GM21717 (cell line): ENCODE results near the gene APLF.

Experiments used
- ATAC-seq: cut with Tn5 transposase; IDR thresholded peaks from one replicate; pipeline ENCODE4 v1.9.1; 2021; ENCODE audit warnings: mild to moderate bottlenecking, moderate library complexity; ENCODE audit not compliant: unreplicated experiment

Gene APLF, protein sequence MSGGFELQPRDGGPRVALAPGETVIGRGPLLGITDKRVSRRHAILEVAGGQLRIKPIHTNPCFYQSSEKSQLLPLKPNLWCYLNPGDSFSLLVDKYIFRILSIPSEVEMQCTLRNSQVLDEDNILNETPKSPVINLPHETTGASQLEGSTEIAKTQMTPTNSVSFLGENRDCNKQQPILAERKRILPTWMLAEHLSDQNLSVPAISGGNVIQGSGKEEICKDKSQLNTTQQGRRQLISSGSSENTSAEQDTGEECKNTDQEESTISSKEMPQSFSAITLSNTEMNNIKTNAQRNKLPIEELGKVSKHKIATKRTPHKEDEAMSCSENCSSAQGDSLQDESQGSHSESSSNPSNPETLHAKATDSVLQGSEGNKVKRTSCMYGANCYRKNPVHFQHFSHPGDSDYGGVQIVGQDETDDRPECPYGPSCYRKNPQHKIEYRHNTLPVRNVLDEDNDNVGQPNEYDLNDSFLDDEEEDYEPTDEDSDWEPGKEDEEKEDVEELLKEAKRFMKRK

GRCh38 chr2:68467077-68467960, at the start of gene APLF, which contains the start of gene FBXO48:
APLF (plus strand) TSS chr2:68467585; CDS start chr2:68467732, 147 bp downstream.
FBXO48 (minus strand) TSS chr2:68467294; CDS start chr2:68465145, 2,149 bp downstream.
- peak; percentile 93 for ATAC-seq

DNA sequence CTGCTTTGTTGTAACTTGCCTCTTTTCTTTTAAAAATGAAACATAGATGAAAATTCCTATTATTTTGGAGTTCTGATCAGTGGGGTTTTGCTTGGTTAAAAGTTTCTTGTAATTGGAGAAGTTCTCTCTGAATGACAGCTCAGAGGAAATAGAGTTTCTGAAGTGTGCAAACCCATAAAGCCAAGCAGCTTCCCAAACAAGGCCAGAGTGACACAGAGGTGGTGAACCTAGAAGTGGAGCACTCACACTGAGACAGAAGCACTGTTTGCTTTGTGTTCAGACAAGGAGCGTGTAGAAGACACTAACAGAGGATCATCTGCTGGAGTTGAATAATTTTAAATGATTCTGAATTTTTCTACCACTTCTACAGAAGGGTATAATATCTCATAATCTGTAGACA, 49.5 kb upstream of the APLF start:
- no peak for ATAC-seq

GRCh38 chr2:68418419-68418818, 49.0 kb upstream of the APLF start:
- ATAC-seq = no peak

DNA sequence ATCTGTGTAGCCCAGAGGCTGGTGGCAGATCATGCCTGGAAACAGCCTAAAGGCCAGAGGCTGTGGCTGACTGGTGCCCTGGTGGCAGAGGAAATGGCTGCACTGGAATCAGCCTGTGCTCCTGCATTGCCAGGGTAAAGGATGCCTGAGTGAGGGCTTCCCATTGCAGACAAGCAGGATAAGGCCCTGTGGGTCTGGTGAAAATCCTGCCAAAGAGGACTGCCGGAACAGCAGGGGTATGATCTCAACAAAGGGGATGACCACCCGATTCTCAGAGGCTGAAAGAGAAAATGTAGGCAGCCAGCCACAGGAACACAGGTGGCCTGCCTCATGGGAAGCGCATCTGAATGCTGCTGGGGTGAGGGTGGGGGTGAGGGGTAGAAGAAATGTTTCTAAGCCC, 48.5 kb upstream of the APLF start:
- ATAC-seq = peak; percentile 42

DNA sequence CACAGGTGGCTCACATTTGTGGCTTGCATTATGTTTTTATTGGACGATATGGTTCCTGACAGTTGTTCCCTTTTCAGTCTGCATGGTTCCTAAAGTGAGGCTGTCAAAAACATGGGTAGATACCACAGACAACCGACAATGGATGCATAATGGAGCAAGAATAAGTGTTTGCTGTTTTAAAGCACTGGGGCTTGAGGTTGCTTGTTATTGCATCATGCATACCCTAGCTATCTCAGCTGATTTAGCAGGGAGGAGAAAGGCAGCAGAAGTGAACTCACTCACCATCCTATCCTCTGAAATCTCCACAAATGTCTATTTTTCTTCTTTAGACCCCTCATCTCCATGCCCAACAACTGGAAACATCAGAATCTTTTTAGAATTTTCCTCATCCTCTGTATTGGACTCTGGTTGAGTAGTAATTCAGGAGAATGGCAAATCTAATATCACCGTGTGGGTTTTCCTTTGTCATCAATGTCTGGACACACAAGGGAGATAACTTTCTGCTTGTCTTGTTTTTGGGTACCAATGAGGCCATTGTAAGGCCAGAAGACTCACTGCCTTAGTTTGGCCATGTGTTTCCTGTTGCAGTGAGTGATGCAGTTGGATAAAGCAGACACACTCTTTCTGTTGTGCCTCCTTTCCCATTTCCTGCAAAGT, 47.0 kb upstream of the APLF start:
- no peak for ATAC-seq

DNA sequence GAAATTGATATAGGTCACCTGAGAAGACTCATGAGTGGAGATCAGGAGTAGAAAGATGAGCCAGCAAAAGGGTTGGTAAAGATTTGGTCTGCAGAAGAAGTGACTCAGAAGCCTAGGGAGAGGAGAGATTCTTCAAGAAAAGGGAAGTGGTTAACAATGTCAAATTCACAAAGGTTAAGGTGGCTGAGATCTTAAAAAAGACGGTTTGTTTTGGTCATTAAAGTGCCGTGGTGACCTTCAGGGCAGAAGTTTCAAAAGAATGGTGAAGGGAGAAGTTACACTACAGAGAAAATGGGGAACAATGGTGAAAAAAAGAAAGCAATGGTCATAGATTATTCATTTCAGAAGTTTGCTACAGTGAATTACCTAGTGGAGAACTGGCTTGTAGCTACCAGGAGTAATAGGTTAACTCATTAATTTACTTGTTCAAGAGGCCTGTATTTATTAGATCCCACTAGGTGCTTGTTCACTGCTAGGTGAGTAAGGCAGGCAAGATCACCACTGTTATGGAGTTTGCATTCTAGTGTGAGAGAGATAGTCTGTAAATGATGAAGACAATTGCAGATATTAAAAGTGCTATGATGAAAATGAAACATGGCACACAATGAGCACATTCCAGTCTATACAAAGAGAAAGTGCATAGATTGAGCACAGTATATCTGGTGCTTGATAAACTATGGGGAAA, 43.3 kb upstream of the APLF start:
- ATAC-seq = peak; percentile 78

DNA sequence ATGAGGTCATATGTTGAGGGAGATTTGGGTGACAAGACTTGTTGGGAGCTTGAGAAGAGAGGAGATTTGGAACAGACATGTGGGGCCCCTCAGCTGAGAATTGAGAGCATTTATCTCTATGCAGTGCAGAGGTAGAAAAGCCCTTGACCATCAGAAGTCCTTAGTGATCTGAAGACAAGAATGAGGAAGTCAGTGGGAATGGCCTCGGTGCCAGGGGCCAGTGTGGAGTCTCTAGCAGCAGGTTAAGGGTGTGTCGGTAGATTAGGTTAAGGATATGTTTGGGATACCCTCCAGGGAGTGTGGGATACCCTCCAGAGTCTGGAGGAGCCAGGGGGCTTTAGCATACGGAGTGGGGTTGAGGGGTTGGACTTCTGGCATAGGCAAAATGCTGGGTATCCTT, 41.9 kb upstream of the APLF start:
- no peak for ATAC-seq

- no peak for ATAC-seq
These were observed 40.9 kb upstream of the APLF start for GRCh38 chr2:68426446-68426845.

- ATAC-seq = no peak
These were observed 40.4 kb upstream of the APLF start for GRCh38 chr2:68426848-68427579.

- no peak for ATAC-seq
These were observed 39.3 kb upstream of the APLF start for GRCh38 chr2:68428126-68428525.

DNA sequence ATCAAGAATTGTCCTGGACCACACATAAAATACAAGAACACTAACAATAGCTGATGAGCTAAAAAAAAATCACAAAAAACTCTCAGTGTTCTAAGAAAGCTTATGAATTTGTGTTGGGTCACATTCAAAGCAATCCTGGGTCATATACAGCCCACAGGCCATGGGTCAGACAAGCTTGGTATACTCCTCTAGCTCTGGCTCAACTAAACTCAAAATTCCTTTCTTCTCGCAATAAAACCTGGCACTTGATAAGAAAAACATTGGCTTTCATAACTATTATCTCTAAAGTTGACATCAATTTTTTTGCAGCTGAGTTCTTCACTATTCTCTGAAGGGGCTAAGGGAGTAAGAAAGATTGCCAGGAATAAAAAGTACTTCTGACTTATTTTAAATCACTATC, 38.6 kb upstream of the APLF start:
- ATAC-seq = no peak

GRCh38 chr2:68429311-68429826, 38.0 kb upstream of the APLF start:
- ATAC-seq = no peak

DNA sequence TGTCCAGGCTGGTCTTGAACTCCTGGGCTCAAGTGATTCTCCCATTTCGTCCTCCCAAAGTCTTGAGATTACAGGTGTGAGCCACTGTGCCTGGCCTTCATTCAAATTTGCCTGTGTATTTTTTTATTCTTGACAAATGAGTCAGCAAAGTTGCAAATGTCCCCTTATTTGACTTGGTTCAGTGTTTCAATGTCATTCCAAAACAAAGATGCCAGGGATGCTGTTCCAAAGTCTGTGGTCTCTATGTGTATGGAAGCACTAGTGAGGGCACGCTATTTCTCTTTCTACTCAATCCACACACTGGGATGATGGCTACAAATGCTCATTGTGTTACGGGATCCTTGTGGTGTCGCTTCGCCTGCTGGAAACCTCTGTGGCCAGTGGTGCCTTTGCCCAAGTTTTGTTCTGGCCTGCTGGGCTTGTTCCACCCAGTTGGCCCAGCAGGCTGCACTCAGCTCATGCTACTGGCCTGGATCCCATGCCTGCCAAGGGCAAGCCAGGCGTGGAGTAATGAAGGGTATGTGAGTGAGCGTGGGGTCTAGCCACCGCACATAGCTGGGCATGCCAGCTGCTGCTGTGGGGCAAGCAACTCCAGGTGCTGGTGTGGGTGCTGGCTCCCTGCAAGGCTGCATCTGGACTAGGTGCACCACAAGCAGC, 35.9 kb upstream of the APLF start:
- ATAC-seq = no peak

DNA sequence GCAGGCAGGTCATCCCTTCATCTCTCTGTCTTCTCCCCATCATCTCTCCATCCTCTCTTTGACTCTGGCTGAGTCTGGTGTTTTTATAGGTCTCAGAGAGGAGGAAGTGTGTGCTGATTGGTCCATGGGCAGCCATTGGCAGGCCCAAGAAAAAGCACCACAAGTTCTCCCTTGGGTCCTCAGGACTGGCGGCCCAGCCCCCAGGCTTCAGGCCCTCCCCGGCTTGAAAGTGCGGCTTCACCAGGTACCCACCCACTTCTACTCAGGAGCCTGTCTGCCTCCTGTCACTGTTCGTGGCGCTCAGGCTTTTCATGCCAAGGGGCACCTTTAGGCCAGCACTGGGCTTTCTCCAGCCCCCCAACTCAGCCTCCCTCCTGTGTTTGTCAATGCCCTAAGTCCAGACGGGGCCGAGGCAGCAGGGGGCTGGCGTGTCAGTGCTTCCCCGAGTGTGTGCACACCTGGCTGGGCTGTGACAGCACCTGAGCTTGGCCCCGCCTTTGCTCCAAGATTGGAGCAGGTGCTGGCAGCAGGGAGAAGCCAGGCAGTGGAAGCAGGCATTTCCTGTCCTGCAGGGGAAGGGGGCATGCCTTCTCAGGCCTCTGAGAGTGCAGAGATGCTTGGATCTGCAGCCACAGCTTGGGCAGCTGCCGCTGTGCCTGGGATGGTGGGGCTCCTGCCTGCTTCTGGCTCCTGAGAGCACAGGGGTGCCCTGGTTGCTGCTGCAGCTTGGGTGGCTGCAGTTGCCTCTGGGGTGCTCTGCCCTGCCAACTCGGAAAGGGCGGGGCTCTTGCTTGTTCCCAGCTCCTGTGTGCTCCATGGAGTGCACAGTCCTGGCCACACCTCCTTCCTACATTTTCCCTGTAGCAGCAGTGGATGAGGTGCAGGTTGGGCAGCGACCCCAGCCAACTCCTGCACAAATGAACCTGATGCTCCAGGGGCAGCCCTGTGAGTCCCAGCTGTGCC, 34.4 kb upstream of the APLF start:
- no peak for ATAC-seq

DNA sequence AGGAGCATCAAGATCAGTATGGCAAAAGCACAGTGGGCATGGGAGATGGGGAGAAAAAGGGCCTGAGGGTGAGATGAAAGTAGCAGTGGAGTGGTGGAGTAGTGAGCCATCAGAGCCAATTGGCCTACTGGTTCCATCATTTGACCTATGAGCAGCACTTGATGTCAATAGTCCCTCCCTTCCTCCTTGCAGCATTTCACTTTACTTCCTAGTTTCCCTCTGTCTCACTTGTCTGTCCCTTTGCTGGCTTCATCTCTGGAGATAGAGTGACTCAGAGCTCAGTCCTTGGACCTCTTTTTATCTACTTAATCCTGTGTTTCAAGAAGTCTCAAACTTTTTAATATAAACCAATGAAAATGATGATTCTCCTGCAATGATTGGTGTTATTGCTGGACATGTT, 32.4 kb upstream of the APLF start:
- ATAC-seq = no peak

- no peak for ATAC-seq
These were observed 31.8 kb upstream of the APLF start for GRCh38 chr2:68435615-68436014.

GRCh38 chr2:68436270-68436669, 31.1 kb upstream of the APLF start:
- ATAC-seq = no peak
